Spleen (tissue), 7 donors: ENCODE data around the gene CEBPB.

Experiments used
- CTCF ChIP-seq, 11 experiments: fragments of 200-600 bp in 7 of 11; fragments of 450-650 bp in 4 of 11; sonication (generic) in 4 of 11; IDR thresholded peaks in 8 of 11; conservative IDR thresholded peaks in 3 of 11; 1 replicate in 7 of 11; 2 replicates in 4 of 11; pipeline versions ENCODE4 v1.4.0 to v1.8.0; 2016 to 2021; ENCODE audit warnings: antibody characterized with exemption in 11 of 11, inconsistent platforms in 4 of 11, mild to moderate bottlenecking in 1 of 11
- POLR2A ChIP-seq, 3 donors: fragments of 450-650 bp; IDR thresholded peaks; one replicate each; pipeline ENCODE4 v1.5.1; 2017; ENCODE audit warnings: antibody characterized with exemption in 3 of 3, mild to moderate bottlenecking in 1 of 3
- POLR2AphosphoS5 ChIP-seq, 3 donors: sonication (generic); formaldehyde crosslinking; IDR thresholded peaks; one replicate each; pipeline ENCODE4 v1.5.1; 2017; ENCODE audit warnings: antibody characterized with exemption in 3 of 3
- donor health status: DM: no; HTN: no; CAD: no; lungs with moderate emphysema.
- donor health status: DM: no; HTN: no; CAD: no.
- donor health status: DM: no; HTN: no; CAD: no.

GRCh38 chr20:50141018-50141675 lies 49.5 kb upstream of the CEBPB start:
- TF ChIP-seq POLR2AphosphoS5 (IDR thresholded peaks at IDR 0.05) (no peak), CTCF (IDR thresholded peaks at IDR 0.05 in 8 of 11, conservative IDR thresholded peaks at IDR 0.05 in 3 of 11) (no peak), POLR2A (IDR thresholded peaks at IDR 0.05) (no peak)
